GM21526 (cell line): ENCODE measurements around the gene CCDC89.

ENCODE experiments used
- ATAC-seq: cut with Tn5 transposase; IDR thresholded peaks from one replicate; pipeline ENCODE4 v1.9.1; 2021; ENCODE audit warnings: moderate library complexity; ENCODE audit not compliant: unreplicated experiment, low FRiP score

Gene CCDC89

GRCh38 chr11:85685820-85686459 is at the start of gene CCDC89:
CCDC89 (minus strand) TSS chr11:85686195; CDS start chr11:85686130, 65 bp downstream.
- no peak for ATAC-seq

- no peak for ATAC-seq
Observed at GRCh38 chr11:85732965-85733364, 47.0 kb upstream of the CCDC89 start.

DNA sequence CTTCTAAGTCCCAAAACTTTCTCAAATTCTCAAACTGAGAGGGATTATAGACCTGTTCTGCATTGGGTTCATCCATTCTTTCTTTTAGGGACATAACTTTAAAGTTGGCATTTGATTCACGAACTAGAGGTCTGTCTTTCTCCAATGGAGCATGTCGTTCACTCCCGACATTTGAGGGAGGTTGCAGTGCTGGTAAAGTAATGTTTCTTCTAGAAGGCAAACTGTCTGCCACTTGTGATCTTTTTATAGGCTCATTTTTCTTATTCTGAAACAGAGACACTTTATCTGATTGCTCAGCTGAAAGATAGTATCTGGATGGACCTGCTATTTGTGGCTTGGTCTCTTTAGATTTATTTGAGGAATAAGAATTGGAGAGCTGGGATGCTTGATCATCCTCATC is 40.4 kb upstream of the CCDC89 start:
- ATAC-seq, result no peak

GRCh38 chr11:85725510-85726258 is 39.7 kb upstream of the CCDC89 start:
- ATAC-seq, result no peak

- ATAC-seq, result no peak
Observed at GRCh38 chr11:85724748-85725465, 38.9 kb upstream of the CCDC89 start.

GRCh38 chr11:85723088-85723487 is 37.1 kb upstream of the CCDC89 start:
- ATAC-seq, result no peak

DNA sequence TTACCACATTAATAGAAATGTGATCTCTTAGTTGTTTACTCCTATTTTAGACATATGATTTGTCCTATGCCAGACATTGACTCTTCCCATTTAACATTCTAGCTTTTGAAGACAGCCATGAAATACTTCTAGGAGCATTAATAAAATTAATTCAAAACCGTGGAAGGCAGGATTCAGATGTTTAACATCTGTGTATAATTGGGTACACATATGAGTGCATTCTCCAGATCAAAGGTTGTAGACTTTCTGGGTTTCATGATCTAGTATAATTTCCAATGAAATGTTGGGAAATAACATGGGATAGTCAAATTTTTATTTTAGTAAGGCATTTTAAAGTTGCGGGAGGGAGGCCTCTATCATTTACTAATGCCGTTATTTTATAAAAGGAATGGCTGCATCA is 35.2 kb upstream of the CCDC89 start:
- ATAC-seq, result no peak

DNA sequence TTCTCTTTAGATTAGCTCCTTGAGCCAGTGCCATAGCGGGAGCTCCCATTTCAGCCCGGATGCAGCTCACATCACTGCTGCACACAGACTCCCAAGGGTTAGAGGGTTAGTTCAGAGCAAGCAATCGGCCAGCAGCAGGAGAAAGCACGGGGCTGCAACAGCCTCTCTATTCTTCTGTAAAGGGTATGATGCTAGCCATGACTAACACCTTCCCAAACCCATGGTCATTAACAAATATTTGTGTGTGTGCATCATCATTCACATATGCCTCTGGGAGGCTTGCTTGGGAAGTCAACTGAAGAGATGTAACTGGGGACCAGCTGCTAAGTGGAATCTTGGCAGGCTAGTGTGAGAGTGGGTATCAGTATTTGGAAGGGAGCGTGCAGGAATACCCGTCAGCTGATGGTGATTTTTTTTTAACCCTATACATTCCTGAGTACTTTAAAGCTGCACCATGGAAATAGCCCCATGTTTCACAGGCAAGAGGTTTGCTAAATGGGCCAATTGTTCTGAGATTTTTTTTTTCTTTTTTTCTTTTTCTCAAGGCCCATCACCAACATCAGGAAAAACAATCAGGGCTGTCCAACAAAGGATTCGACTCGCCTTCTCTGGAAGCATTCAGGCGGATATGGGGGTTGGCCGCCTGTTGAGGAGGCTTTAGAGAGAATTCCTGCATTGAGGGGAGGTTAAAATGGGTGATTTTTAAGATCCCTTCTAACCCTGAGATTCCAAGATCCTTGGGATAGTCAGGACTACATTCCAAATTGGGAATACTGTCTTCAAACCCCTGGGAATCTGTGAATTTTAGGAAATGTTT is 33.2 kb upstream of the CCDC89 start:
- ATAC-seq, result no peak

- ATAC-seq, result no peak
Observed at GRCh38 chr11:85718126-85718943, 32.3 kb upstream of the CCDC89 start.

DNA sequence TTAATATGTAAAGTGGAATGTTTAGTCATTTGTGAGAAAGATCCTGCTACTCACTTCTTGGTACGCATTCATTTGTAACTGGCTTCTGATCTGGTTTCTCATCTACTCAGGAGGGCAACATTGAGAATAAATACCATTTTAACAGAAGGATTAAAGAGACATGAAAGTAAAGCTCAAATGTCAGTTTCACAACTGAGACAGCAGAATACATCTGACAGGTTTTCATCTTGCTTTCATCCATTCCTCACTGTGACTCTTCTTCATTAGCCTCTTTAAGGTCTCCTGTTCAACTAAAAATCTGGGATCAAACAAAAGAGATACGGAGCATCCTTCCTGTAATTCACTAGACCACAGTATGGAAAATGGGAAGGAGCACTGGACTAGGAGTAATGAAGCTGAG is 31.4 kb upstream of the CCDC89 start:
- no peak for ATAC-seq

- ATAC-seq, result no peak
Observed at GRCh38 chr11:85712953-85713352, 27.0 kb upstream of the CCDC89 start.

GRCh38 chr11:85710917-85711316 is 24.9 kb upstream of the CCDC89 start:
- no peak for ATAC-seq

GRCh38 chr11:85709941-85710702 is 24.1 kb upstream of the CCDC89 start:
- ATAC-seq, result no peak

- ATAC-seq, result no peak
Observed at GRCh38 chr11:85705800-85706199, 19.8 kb upstream of the CCDC89 start.

DNA sequence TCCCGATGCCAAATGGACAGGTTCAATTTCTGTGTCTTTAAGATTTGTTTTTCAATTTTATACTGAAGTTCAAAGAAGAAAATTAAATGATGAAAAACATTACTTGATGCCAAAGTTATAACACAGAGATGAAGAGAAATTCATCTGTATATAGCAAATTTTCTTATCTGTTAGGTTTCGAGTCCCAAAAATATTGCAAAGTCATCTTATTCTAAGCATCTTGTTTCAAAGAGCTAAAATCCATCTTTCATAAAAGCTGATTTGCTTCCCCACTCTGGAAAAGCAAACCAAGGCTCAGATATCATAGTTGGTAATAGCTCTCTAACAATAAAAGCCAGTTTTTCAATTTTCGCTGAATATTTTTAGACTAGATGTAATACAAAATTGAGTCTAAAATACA is 19.0 kb upstream of the CCDC89 start:
- no peak for ATAC-seq

- peak; percentile 80 for ATAC-seq
Observed at GRCh38 chr11:85699957-85700741, 14.2 kb upstream of the CCDC89 start.

DNA sequence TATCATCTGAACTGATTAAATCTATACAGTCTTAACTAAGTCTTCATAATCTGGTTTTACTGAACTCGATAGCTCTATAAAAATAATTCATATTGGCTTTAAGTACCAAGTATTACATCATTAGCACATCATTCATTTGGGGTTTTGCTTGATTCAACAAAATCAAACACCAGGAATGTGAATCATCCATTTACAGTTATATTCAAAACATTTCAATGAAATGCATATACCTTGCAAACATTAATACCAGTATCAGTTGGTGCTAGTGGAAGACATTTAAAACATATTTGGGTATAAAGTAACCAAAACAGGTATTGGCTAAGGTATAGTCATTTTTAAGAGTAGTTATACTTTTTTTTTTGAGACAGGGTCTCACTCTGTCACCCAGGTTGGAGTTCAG is 12.2 kb upstream of the CCDC89 start:
- ATAC-seq, result no peak

GRCh38 chr11:85697747-85698146 is 11.8 kb upstream of the CCDC89 start:
- ATAC-seq, result no peak
